Epidermal melanocyte (primary cell): ENCODE results near the gene PAIP1.
"Not testable (repeated sequence)": the region's sequence is repeated elsewhere in the genome, so short reads cannot be mapped to it uniquely, and the experiment has no call there.

Experiments
- DNase-seq: peaks from one replicate; pipeline ENCODE4 v3.0.0; 2011; ENCODE audit warnings: low spot score; ENCODE audit not compliant: insufficient read length

PAIP1 gene, protein sequence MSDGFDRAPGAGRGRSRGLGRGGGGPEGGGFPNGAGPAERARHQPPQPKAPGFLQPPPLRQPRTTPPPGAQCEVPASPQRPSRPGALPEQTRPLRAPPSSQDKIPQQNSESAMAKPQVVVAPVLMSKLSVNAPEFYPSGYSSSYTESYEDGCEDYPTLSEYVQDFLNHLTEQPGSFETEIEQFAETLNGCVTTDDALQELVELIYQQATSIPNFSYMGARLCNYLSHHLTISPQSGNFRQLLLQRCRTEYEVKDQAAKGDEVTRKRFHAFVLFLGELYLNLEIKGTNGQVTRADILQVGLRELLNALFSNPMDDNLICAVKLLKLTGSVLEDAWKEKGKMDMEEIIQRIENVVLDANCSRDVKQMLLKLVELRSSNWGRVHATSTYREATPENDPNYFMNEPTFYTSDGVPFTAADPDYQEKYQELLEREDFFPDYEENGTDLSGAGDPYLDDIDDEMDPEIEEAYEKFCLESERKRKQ

DNA sequence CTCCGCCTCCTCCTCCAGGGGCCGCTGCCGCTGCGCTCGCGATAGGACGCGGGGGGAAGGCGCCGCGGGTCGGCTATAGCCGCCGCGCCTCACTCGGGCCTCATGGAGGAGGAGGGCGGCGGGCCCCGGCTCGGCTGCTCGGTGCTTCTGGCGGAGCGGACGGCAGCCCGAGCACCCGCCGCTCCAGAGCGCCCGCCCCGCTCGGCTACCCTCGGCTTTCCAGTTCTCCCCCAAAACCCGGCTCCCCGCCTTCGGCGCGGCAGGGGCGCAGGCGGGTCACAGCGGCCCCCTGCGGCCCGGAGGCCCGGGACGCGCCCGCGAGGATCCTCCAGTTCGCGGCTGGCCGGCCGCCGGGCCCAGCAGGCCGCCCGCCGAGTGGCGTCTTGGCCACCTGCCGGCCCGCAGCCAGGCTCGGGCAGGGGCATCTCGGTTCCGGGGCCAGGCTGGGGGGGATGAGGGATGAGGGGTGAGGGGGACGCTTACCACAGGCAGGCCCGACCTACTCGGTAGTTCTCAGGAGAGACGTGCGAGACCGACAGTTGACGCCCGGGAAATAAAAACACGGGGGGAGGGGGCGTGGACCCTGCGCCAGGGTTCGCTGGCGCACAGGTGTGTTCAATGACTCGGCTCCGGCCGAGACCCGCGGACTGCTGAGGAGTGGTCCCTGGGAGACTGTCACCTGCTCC, at the start of gene PAIP1:
Gene PAIP1, minus strand, starts transcription at position 221 of the 686 bp plus-strand sequence. CDS start 231 bp downstream, outside the sequence.
- peak; percentile 74 for DNase-seq

DNA sequence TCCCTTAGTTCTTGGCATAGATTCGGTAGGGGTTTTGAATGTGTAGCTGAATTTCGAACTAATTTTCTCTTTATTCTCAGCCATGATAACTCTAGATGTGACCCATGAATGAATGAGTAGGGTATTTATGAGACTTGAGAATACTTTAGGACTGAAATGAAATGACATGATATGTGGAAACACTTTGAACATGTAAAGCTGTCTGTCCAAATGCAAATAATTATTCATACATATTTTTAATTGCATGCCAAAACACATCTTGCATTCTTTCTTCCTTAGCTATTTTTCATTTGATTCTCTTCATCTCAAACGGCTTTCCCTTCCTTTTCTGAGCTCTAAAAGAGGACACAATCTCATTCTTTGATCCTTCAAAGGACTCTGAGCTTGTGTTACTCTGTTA, 49.5 kb upstream of the PAIP1 start:
- no peak for DNase-seq

DNA sequence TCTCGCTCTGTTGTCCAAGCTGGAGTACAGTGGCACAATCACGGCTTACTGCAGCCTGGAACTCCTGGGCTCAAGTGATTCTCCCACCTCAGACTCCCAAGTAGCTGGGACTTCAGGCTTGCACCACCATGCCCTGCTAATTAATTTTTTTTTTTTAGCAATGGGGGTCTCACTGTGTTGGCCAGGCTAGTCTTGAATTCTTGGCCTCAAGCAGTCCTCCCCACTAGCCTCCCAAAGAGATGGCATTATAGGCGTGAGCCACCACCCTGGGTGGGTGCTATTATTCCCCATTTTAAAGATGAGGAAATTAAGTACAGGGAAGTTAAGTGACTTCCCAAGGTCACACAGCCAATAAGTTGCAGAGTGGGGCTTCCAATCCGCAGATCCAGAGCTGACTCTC, 47.8 kb upstream of the PAIP1 start:
- DNase-seq = no peak

DNA sequence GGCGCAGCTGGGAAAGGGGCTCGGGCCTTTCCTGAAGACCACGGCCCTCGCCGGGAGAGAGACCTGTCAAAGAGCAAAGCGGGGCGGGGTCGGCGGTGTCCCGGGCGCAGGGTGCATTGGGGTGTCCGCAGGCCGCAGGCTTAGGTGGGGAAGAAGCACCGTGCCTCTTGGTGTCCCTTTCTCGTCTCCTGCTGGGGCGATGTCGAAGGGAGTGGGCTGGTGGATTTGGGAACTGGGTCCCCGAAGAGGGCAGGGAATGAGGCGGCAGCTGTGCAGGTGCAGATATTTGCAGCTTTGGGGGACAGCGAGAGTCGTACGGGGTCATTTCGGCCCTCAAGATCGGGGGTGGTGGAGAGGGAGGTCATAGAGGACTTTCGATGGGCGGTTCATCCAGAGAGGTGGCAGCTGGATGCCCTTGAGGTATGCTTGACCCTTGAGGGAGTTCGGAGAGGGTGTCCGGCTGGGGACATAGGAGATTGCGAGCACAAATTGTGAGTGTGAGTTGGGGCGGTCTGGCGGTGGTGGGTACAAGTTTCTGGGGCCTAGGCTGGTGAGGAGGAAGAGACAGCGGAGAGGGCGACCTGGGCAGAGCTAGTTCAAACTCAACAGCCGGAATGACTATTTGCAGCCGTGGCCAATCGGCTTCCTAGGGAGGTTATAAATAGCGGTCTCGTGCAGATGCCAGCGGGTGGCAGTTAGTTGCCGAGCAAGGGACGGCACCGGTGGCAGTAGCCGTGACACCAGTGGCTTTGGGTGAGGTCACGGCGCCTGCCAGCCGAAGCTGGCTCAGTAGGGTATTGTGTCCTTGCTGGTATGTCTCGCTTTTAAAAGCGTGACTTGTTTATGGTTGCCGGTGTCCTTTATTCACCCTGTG, 46.7 kb upstream of the PAIP1 start:
- DNase-seq = peak; percentile 37

DNA sequence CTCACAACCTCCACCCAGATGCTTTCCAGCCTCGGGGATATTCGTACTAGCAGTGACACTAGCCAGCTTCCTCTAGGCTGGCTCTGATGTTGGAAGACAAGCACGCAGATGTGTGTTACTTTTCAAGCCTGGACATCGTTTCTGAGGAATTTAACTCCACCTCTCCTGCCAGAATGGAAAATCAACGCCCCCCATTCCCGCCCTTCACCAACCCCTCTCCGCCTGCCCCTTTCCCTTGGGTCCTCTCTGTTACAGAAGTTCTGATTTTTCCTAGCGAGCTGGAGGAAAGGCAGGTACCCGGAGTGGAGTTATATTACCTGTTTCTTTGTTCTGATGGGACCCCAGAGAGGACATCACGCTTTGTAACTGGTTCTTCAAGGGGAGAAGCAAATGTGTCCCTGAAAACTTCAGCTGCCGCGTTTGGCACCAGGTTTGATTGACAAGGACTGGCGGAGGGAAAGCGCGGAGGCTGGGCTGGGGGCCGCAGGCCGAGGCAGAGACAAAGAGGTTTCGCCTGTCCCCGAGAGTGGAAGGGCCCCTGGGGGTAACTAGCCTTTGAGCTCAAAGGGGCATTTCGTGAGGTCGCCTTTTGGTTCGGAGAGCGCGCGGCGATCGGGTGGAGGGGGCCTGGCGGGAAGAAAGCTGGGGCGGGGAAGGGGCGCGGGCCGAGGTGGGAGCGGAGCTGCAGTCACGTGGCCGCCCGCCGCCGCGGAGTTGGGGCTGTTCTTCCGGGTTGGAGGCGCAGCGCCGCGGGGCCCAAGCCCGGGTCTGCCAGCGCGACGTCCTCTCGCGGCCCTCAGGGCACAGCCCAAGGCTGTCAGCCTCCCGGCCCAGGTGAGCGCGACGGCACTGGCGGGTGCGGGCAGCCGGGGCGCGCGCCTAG, 45.8 kb upstream of the PAIP1 start, which contains the start of gene NNT:
Gene NNT, plus strand, starts transcription at position 720 of the 883 bp plus-strand sequence. CDS start 6,016 bp downstream, outside the sequence.
- peak; percentile 19 for DNase-seq

DNA sequence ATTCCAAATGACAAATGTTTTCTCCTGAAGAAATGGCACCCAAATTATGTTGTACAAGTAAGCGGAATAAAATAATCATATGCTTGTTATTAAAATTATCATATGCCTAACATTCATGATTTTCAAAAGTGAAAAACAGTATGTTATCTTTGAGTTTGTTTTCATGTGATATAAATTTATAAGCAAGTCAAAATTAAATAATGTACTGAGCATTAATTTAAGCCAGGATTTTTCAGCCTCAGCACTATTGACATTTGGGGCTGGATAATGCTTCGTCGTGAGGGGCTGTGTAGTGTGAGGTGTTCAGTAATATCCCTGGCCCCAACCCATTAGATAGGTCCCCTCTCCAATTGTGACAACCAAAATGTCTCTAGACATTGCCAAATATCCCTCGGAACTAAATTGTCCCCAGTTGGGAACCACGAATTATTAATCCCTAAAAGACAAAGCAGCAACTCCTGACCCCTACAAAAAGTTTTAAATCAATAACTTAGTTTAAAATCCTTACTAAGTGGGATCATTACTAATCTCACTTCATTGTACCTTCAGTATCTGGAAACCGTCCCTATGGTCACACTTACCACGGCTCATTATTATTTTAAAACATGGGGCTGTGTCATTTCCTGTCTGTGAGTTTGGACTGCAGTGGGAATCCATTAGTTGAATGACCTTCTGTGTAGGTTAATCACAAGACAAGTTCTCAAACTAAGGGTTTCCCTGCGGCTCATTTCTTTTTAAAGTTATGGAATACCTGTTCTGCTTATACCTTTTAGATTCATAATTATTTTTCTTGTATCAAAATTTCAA, 44.8 kb upstream of the PAIP1 start:
- peak; percentile 22 for DNase-seq

DNA sequence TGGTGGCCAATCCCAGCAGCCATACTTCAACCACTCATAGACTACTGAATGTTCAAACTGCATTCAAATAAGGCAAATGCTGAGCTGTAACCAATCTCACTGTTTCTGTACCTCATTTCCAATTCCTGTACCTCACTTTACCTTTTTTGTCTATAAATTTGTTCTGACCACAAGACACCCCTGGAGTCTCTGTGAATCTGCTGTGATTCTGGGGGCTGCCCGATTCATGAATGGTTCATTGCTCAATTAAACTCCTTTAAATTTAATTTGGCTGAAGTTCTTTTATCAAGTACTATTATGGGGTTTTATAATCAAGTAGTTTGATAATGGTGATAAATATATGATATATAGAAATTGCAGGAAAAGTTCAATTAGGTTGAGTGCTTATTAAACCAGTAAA, 42.0 kb upstream of the PAIP1 start:
- not testable (repeated sequence) for DNase-seq

DNA sequence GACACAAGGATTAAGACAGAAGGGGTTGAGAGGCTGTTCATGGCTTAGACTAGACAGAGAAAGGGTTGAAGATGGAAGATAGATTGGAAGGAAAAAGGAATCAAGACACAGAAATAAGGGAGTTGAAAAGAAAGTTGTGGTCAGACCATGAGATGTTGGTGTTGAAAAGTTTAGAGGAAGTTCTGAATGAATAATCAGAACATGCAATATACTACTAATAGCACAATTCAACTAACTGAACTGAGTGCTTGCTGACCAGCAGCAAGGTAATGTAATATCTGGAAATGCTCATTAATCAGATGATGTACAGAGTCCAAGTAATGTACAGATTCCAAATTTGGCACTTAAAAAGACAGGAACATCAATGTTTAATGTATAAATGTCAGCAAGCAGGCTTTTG, 35.5 kb upstream of the PAIP1 start:
- DNase-seq = no peak

DNA sequence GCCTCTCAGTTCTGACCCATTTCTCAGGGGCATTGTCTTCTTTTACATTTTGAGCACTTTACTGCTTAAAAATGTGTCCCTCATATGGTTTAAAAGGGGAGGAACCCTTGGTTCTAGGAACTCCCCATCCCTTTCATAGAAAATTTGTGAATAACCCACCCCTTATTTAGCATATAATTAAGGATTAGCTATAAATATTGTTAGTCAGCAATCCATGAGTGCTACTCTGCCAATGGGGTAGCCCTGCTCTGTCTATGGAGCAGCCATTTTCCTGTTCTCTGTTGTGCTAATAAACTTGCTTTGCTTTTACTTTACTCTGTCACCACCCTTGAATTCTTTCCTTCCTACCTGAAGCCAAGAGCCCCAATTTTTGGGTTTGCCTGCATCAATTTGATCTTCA, 33.8 kb upstream of the PAIP1 start:
- DNase-seq = no peak

DNA sequence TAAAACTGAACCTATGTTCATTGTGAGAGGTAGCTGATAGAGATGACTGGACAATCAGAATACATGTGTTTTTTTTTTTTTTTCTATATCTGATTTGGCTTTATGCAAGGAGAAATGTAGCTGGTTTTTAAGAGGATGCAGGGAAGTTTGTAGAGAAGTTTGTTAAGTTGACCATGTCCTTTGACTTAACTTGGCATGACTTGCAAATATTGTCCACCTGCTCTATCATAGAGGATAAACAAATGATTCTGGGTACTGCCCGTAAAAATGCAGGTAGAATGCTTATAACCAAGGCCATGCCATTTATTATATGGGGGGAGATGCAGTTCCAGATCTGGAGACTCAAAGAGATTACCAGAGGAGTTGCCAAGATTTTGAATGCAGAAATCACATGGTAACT, 32.4 kb upstream of the PAIP1 start:
- DNase-seq = no peak

DNA sequence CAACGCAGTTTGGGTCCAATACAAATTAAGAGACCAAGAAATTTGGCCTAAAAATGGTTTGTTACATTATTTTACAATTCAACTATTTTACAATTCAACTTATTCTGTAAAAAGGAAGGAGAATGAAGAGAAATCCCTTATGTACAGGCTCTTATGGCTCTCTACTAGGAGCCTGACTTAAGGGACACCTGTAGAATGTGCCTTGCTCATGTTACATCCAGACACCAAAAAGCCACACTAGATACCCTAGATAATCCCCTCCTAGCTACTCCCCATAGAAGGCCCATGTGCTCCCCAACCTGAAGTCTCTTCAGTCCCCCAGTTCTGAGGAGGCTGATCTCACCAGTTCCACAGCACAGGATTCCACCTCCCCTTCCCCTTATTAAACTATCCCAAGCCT, 32.0 kb upstream of the PAIP1 start:
- no peak for DNase-seq

DNA sequence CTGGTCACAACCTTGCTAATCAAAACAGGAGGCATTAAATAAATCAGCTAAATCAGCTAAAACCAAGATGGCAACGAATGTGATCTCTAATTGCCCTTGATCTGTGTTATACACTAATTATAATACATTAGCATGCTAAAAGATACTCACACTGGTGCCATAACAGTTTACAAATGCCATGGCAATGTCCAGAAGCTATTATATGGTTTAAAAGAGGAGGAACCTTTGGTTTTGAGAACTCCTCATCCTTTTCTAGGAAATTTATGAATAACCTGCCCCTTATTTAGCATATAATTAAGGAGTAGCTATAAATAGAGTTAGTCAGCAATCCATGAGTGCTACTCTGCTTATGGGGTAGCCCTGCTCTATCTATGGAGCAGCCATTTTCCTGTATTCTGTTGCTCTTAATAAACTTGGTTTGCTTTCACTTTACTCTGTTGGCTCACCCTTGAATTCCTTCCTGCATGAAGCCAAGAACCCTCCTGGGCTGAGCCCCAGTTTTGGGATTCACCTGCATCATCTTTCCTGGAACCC, 27.4 kb upstream of the PAIP1 start:
- no peak for DNase-seq

DNA sequence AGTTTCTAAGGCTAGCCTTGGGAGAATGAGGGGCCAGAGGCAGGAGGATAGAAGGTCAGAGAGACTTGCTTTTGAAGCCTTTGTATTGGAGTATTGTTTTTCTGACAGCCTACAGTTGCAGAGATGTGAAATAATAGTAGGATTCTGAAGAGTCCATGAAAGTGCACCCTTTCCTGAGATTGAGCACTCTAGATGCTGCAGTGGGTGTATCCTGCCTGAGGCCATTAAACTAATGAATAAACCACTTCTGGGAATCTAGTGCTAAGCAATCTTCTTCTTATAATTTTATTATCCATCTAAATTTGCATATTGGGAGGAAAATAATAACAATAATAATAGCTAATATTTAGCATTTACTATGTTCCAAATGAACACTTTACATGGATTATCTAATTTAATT, 26.8 kb upstream of the PAIP1 start:
- no peak for DNase-seq

DNA sequence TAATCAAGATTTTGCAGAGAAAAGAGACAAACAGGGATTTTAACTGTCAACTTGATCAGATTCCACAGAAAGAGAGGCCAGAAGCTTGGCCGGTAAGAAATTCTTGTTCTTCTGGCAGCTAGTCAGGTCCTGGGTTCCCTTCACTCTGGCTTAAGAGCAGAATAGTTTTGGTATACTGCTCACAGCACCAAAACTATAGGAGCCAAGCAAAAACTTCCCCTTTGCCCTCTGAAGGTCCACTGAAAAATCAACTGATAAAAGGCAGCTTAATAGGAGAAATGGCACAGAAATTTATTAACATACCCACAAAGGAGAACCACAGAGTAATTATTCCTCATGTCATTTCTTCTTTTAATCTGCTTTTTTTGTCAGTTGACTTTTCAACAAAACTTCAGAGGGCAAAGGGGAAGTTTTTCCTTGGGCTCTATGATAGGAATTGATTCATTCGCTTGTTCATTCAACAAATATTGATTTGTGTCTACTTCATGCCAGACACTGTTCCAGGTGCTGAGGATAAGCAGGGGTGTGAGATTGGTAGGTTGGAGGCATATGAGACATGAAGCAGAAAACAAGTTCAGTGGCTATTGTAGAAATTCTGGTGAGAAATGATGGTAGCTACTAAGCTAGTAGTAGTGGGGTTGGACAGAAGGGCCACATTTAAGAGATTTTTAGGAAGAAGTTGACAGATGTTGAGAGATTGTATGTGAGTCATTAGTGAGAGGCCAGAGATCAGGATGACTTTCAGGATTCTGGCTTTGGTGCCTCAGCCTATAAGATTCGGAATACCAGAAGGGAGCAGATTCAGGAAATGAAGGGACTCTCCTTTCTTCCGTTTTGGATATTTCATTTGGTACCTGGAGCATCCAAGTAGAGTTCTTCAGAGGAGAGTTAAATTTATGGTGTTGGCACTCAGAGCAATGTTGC, 25.5 kb upstream of the PAIP1 start:
- DNase-seq = no peak

DNA sequence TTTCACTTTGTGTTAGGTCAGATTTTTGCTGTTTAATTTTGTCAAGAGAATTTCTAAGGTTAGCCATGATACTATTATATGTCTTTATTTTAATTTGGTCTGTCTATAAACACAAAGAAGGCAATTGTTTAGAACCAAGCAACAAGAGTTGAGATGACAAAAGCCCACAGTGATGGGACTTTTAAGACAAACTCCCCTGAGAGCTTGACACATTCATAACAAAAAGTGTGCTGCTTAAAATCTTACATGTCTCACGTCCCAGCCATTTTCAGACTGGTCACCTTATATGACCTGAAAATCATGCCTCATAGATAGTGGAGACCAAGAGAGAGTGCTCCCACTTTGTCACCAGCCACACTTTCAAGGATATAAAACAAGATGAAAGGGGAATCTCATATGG, 24.5 kb upstream of the PAIP1 start:
- no peak for DNase-seq

DNA sequence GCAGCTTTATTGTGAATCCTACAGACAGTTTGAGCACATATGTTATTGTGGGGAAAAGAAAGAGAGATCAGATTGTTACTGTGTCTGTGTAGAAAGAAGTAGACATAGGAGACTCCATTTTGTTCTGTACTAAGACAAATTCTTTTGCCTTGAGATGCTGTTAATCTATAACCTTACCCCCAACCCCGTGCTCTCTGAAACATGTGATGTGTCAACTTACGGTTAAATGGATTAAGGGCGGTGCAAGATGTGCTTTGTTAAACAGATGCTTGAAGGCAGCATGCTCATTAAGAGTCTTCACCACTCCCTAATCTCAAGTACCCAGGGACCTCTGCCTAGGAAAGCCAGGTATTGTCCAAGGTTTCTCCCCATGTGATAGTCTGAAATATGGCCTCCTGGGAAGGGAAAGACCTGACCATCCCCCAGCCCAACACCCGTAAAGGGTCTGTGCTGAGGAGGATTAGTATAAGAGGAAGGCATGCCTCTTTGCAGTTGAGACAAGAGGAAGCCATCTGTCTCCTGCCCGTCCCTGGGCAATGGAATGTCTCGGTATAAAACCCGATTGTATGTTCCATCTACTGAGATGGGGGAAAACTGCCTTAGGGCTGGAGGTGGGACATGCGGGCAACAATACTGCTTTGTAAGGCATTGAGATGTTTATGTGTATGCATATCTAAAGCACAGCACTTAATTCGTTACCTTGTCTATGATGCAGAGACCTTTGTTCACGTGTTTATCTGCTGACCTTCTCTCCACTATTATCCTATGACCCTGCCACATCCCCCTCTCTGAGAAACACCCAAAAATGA, 23.7 kb upstream of the PAIP1 start:
- DNase-seq = not testable (repeated sequence)

DNA sequence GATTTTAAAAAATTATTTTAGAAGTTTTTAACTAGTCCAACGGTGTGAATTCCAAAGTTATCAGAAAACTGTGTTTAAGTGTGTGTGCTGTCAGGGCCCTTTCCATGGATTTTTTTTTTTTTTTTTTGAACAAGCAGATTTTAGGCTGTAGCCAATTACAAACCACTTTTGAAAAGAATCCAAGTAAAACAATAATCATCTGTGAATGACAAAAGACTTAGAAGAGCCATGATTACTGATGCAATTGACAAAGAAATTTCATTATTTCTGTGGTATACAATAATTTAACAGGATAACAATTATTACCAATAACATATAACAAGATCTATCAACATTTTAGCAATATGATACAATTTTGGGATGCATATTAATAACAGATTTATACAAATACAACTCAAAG, 16.2 kb upstream of the PAIP1 start:
- no peak for DNase-seq

DNA sequence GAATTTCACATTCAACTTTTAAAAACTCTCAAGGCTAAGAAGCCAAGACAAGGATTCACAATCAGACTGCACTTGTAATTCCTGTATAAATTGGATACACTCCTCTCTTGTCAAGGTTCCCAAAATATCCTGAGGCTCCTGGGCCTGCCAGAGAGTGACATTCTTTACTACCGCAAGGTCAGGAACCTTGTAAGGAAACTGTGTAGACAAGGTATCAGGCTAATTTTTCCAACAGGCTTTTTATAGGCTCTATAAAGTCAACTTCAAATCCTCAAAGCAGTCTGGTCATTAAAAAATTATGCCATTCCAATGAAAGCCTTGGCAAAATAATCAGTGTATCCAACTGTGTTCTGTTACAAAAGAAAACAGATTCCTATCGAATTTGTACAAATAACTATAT, 15.5 kb upstream of the PAIP1 start:
- DNase-seq = no peak
